Right lobe of liver (tissue), 4 donors: Measurements from ENCODE around the gene EPHA6.

Experiments used
- CTCF ChIP-seq, 4 donors: fragments of 200-600 bp in 3 of 4; fragments of 450-650 bp in 1 of 4; IDR thresholded peaks; one replicate each; pipeline versions ENCODE4 v1.5.1 to v1.8.0; 2016 to 2022; ENCODE audit warnings: antibody characterized with exemption in 4 of 4, mild to moderate bottlenecking in 2 of 4
- POLR2A ChIP-seq: fragments of 450-650 bp; IDR thresholded peaks from one replicate; pipeline ENCODE4 v1.6.1; 2017; ENCODE audit warnings: antibody characterized with exemption, mild to moderate bottlenecking
- donor health status: DM: no; HTN: no; CAD: no.
- donor health status: DM: no; HTN: no; CAD: no.
- donor health status: DM: no; HTN: yes; CAD: no.

- TF ChIP-seq POLR2A (no peak), CTCF (IDR thresholded peaks at IDR 0.05) (no peak)
These were observed 420.8 kb downstream of the EPHA6 start for GRCh38 chr3:97235179-97235578.
